ENCODE measurements around the gene RAPGEF5. TPM values are rescaled to one million over a fixed set of nuclear protein-coding genes. Genes with fewer than 3 reads are reported as not detected.
A peak's percentile ranks its signal among the peaks of the same experiment; 100 is the strongest.

The RAPGEF5 gene
- total RNA-seq, 4 donors from 2014 or later: 7.4 to 16.2 (median 12.1) TPM

DNA sequence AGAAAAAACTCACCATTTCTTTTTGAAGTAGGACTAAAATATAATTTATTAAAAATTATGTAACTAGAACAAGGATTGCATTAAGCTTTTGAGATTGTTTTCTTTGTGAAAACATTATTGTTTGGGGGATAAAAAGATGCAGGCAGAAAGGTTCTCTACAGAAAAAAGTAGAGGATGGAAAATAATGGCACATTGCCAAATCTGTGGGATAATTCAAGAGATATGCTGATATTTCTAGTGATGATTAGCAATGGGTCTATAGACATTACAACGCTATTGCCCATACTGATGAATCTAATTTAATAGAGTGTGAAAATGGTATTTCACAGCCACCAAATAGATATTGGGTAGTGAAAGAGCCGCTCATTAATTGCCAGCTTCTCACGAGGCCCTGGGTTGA, 204.3 kb downstream of the RAPGEF5 start:
- Histone ChIP-seq H3K36me3 (no peaks in the 10 kb centered on the region), H3K4me3 (no peak overlapping the region), H3K4me1 (no peaks in the 10 kb centered on the region), H3K9me3 (no peaks in the 10 kb centered on the region), H3K27me3 (no peaks in the 10 kb centered on the region), H3K27ac (no peak overlapping the region)
- DNase-seq: no peak
- in situ Hi-C loops (cut with MboI; ENCODE audit: low sequenced_read_pairs in 4 of 4): no loop called here
- no peak for TF ChIP-seq POLR2A (IDR thresholded peaks at IDR 0.05)
- TF ChIP-seq, protein P1, sequence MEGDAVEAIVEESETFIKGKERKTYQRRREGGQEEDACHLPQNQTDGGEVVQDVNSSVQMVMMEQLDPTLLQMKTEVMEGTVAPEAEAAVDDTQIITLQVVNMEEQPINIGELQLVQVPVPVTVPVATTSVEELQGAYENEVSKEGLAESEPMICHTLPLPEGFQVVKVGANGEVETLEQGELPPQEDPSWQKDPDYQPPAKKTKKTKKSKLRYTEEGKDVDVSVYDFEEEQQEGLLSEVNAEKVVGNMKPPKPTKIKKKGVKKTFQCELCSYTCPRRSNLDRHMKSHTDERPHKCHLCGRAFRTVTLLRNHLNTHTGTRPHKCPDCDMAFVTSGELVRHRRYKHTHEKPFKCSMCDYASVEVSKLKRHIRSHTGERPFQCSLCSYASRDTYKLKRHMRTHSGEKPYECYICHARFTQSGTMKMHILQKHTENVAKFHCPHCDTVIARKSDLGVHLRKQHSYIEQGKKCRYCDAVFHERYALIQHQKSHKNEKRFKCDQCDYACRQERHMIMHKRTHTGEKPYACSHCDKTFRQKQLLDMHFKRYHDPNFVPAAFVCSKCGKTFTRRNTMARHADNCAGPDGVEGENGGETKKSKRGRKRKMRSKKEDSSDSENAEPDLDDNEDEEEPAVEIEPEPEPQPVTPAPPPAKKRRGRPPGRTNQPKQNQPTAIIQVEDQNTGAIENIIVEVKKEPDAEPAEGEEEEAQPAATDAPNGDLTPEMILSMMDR (IDR thresholded peaks at IDR 0.05 in 4 of 5, conservative IDR thresholded peaks at IDR 0.05 in 1 of 5): no peak
- intact Hi-C loops (cut with DNase I; ENCODE audit: low total_unique reads): no loop called here
- no peak for ATAC-seq

DNA sequence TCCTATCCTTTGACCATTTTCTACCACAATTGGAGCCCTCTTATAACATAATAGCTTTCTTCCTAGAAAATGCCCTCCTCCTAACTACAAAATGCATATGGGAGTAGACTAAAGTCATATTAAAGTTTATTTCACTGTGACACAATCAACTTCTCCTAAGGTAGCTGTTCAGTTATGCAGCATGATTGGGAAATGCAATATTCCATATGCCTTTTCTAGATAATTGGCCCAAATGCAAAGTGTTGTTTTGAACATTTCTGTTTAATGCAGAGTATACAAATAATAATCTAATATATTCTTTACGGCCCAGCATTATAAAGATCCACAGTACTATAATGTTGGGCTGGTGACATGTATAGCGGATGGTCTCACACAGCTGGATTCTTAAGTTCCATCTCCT, 205.1 kb downstream of the RAPGEF5 start:
- Histone ChIP-seq H3K9me3 (no peaks in the 10 kb centered on the region), H3K36me3 (no peaks in the 10 kb centered on the region), H3K4me1 (no peaks in the 10 kb centered on the region), H3K27ac (no peak overlapping the region), H3K27me3 (no peaks in the 10 kb centered on the region), H3K4me3 (no peak overlapping the region)
- ATAC-seq (no peak), DNase-seq (no peak)
- TF ChIP-seq POLR2A (IDR thresholded peaks at IDR 0.05): no peak
- TF ChIP-seq, protein P1 (IDR thresholded peaks at IDR 0.05 in 4 of 5, conservative IDR thresholded peaks at IDR 0.05 in 1 of 5): no peak
- in situ Hi-C loops (cut with MboI; ENCODE audit: low sequenced_read_pairs in 4 of 4) (no loop called here), intact Hi-C loops (cut with DNase I; ENCODE audit: low total_unique reads) (no loop called here)

DNA sequence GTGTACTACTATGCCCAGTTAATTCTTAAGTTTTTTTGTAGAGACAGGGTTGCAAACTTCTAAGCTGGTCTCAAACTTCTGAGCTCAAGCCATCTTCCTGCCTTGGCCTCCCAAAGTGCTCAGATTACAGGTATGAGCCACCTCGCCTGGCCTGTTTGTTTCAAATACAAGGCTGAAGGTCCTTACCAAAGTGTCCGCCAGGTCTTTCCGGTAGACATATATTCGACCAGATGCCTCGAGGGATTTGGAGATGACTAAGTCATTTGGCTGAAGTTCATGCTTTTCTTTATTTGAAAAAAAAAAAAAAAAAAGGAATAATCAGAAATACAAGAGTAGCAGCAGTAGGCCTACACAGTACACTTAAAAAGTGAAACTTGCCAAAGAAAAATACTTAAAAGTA, 206.7 kb downstream of the RAPGEF5 start:
- Histone ChIP-seq H3K36me3 (no peaks in the 10 kb centered on the region), H3K9me3 (no peaks in the 10 kb centered on the region), H3K27me3 (no peaks in the 10 kb centered on the region), H3K27ac (no peak overlapping the region), H3K4me3 (no peak overlapping the region), H3K4me1 (no peaks in the 10 kb centered on the region)
- in situ Hi-C loops (cut with MboI; ENCODE audit: low sequenced_read_pairs in 4 of 4) (no loop called here), intact Hi-C loops (cut with DNase I; ENCODE audit: low total_unique reads) (no loop called here)
- ATAC-seq (no peak), DNase-seq (no peak)
- no peak for TF ChIP-seq POLR2A (IDR thresholded peaks at IDR 0.05)
- TF ChIP-seq, protein P1 (IDR thresholded peaks at IDR 0.05 in 4 of 5, conservative IDR thresholded peaks at IDR 0.05 in 1 of 5): no peak

DNA sequence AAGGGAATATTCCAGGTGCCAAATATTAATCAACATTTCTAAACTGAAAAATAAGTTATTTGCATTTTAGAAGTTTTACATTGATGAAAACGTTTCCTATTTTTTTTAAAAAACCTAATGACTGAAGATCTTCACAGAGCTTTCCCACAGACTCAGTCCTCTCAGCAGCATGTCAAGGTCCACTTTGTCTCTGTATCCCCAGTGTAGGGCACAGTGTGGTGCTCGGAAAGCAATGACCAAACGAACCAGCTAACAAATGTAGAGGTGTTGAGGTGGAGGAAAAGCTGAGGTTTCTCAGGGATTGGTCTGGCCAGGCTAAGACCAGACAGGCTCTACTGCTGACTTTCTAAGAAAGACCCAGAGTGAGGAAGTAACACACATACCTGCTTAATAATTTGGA, 209.1 kb downstream of the RAPGEF5 start:
- TF ChIP-seq, protein P1 (IDR thresholded peaks at IDR 0.05 in 4 of 5, conservative IDR thresholded peaks at IDR 0.05 in 1 of 5): no peak
- TF ChIP-seq POLR2A (IDR thresholded peaks at IDR 0.05): no peak
- DNase-seq: no peak
- H3K27me3 ChIP-seq: no peaks in the 10 kb centered on the region
- ATAC-seq: no peak
- H3K4me1 ChIP-seq: no peaks in the 10 kb centered on the region
- intact Hi-C loops (cut with DNase I; ENCODE audit: low total_unique reads): no loop called here
- no peaks in the 10 kb centered on the region for H3K9me3 ChIP-seq
- no peak overlapping the region for H3K4me3 ChIP-seq
- H3K36me3 ChIP-seq: no peaks in the 10 kb centered on the region
- H3K27ac ChIP-seq: no peak overlapping the region
- in situ Hi-C loops (cut with MboI; ENCODE audit: low sequenced_read_pairs in 4 of 4): no loop called here

DNA sequence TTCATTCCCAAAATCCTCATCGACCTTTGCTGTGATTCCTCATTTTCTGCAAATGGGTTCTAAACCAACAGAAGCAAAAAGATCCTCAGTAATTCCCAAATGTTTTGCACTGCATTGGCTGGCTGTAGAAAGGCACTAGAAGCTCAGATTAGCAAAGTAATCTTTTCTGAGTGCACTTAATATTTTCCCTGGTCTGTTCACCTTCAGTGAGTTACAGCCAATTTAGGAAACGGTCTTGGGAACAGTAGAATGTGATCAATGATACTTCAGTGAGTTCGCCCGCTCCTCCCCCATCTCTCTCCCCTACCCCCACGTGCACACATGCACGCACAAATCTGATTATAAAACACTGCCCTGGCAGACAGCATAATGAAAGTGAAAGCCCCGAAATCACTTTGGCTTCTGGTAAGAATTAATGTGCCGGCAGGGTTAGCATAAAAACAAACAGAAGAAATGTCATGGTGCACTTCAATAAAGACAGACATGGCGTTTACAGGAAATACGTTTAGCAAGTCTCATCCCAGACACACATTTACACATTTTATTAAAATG, 209.9 kb downstream of the RAPGEF5 start:
- TF ChIP-seq, protein P1 (IDR thresholded peaks at IDR 0.05 in 4 of 5, conservative IDR thresholded peaks at IDR 0.05 in 1 of 5): no peak
- no peak for TF ChIP-seq POLR2A (IDR thresholded peaks at IDR 0.05)
- Histone ChIP-seq H3K9me3 (no peaks in the 10 kb centered on the region), H3K4me3 (peak overlapping the region in 2 of 4 donors; percentile 8 to 9), H3K4me1 (no peaks in the 10 kb centered on the region), H3K27me3 (no peaks in the 10 kb centered on the region), H3K27ac (no peak overlapping the region), H3K36me3 (no peaks in the 10 kb centered on the region)
- ATAC-seq (no peak), DNase-seq (no peak)
- intact Hi-C loops (cut with DNase I; ENCODE audit: low total_unique reads): no loop called here
- in situ Hi-C loops (cut with MboI; ENCODE audit: low sequenced_read_pairs in 4 of 4): no loop called here

Measured in gastrocnemius medialis (tissue), 4 donors.